ENCODE results near the gene TBXA2R.

- TF ChIP-seq POLR2A (IDR thresholded peaks at IDR 0.05; ENCODE audit: low read depth, low read length) (no peak), CTCF (IDR thresholded peaks at IDR 0.05; ENCODE audit: extremely low read depth in 1 of 2, insufficient read depth in 1 of 2, low read depth in 1 of 2, low read length in 2 of 2) (no peak), POLR2AphosphoS5 (IDR thresholded peaks at IDR 0.05; ENCODE audit: insufficient read depth, low read depth, low read length) (no peak), FOS (IDR thresholded peaks at IDR 0.05; ENCODE audit: borderline replicate concordance, insufficient read depth, low read length) (no peak), EZH2 (IDR thresholded peaks at IDR 0.05; ENCODE audit: borderline replicate concordance, low read depth, low read length, severe bottlenecking) (no peak), GATA2 (IDR thresholded peaks at IDR 0.05; ENCODE audit: insufficient read depth, insufficient read length, low read depth, low read length) (no peak), JUN (IDR thresholded peaks at IDR 0.05; ENCODE audit: borderline replicate concordance, insufficient read depth, insufficient read length, low read depth) (no peak)
- TF ChIP-seq, protein P1, sequence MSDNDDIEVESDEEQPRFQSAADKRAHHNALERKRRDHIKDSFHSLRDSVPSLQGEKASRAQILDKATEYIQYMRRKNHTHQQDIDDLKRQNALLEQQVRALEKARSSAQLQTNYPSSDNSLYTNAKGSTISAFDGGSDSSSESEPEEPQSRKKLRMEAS (IDR thresholded peaks at IDR 0.05; ENCODE audit: insufficient read depth, insufficient read length) = no peak
Observed at GRCh38 chr19:3634496-3635045, 27.9 kb upstream of the TBXA2R start.

Measured in endothelial cell of umbilical vein (primary cell).